CD4-positive, alpha-beta T cell (primary cell): ENCODE results near the gene POLRMT. TPM values are rescaled to one million over a fixed set of nuclear protein-coding genes. Genes with fewer than 3 reads are reported as not detected.

Source experiments
- ATAC-seq: fragments of 200-7000 bp; cut with Tn5 transposase; one replicate; pipeline ENCODE4 v1.10.0; 2022; ENCODE audit warnings: mild to moderate bottlenecking; ENCODE audit not compliant: poor library complexity
- CTCF ChIA-PET: fragments of 350-600 bp; sonication (Branson Sonifier 250); formaldehyde crosslinking; loops from one replicate; lab custom pipeline; 2021; ENCODE audit warnings: antibody characterized with exemption, inconsistent platforms; lab: Charles Lee
- POLR2A ChIA-PET: fragments of 350-600 bp; sonication (Branson Sonifier 250); formaldehyde crosslinking; loops from one replicate; lab custom pipeline; 2021; ENCODE audit warnings: antibody characterized with exemption, inconsistent platforms; lab: Charles Lee
- DNase-seq, 14 experiments: peaks; one replicate each; pipeline ENCODE4 v3.0.0-alpha.2; 2013 to 2020; ENCODE audit warnings: mixed read lengths in 2 of 14
- H3K27ac ChIP-seq, 2 donors: one replicate each; pipeline versions ENCODE4 v1.5.1 to v1.7.0; 2013; ENCODE audit warnings: low read length in 2 of 2, low read depth in 1 of 2, mild to moderate bottlenecking in 1 of 2
- H3K27me3 ChIP-seq, 2 experiments: 1 replicate in 1 of 2; 2 replicates in 1 of 2; pipeline versions ENCODE4 v1.6.1 to v1.7.0; 2013; ENCODE audit warnings: low read length in 2 of 2, control low read depth in 1 of 2, mild to moderate bottlenecking in 1 of 2, moderate library complexity in 1 of 2; ENCODE audit not compliant: insufficient read depth in 2 of 2, control insufficient read depth in 1 of 2
- H3K36me3 ChIP-seq: one replicate; pipeline ENCODE4 v1.6.1; 2013; ENCODE audit warnings: low read length, control low read depth; ENCODE audit not compliant: insufficient read depth
- H3K4me1 ChIP-seq: one replicate; pipeline ENCODE4 v1.6.1; 2013; ENCODE audit warnings: low read length, control low read depth; ENCODE audit not compliant: insufficient read depth
- H3K4me3 ChIP-seq: one replicate; pipeline ENCODE4 v1.5.1; 2013; ENCODE audit warnings: mild to moderate bottlenecking, low read length, moderate library complexity
- H3K9me3 ChIP-seq, 2 experiments: 1 replicate in 1 of 2; 2 replicates in 1 of 2; pipeline versions ENCODE4 v1.6.1 to v1.7.0; 2013; ENCODE audit warnings: low read length in 2 of 2, mild to moderate bottlenecking in 2 of 2, control low read depth in 1 of 2, moderate library complexity in 1 of 2; ENCODE audit not compliant: control insufficient read depth in 1 of 2, insufficient read depth in 1 of 2
- H3K27ac Mint-ChIP-seq: one replicate; pipeline ENCODE4 v1.8.0; 2020; ENCODE audit warnings: mixed read lengths
- H3K27me3 Mint-ChIP-seq: one replicate; pipeline ENCODE4 v1.8.0; 2021; ENCODE audit warnings: mixed read lengths
- H3K36me3 Mint-ChIP-seq: one replicate; pipeline ENCODE4 v1.8.0; 2021; ENCODE audit warnings: low read depth, mixed read lengths
- H3K4me1 Mint-ChIP-seq: one replicate; pipeline ENCODE4 v1.8.0; 2021; ENCODE audit warnings: low read depth, mixed read lengths
- H3K4me3 Mint-ChIP-seq: one replicate; pipeline ENCODE4 v1.8.0; 2020; ENCODE audit warnings: mild to moderate bottlenecking, mixed read lengths
- H3K9me3 Mint-ChIP-seq: one replicate; pipeline ENCODE4 v1.8.0; 2020; ENCODE audit warnings: mixed read lengths
- CTCF ChIP-seq: fragments of 200-600 bp; IDR thresholded peaks from one replicate; pipeline ENCODE4 v1.8.0; 2022; ENCODE audit warnings: antibody characterized with exemption, mild to moderate bottlenecking
- intact Hi-C, 2 experiments: fragments of 100-400 bp; cut with DNase I in 1 of 2; cut with micrococcal nuclease in 1 of 2; formaldehyde crosslinking; loops; one replicate each; pipeline versions ENCODE4 v1.15.1 to v1.9.0; 2023 to 2025; cut with DNase I, micrococcal nuclease
- total RNA-seq, 174 experiments: library from RNA in 2 of 174; stranded (reverse) in 2 of 174; gene quantifications; one replicate each; pipeline ENCODE4 v1.2.3 and lab custom pipeline; 2021 to 2026

POLRMT gene
- total RNA-seq, 2 experiments from 2014 or later: 54.4 to 56.2 TPM

- peaks cover 72% of the 10 kb centered on the region for H3K36me3 ChIP-seq
- Mint-ChIP-seq H3K4me3 (no peak overlapping the region), H3K4me1 (no peaks in the 10 kb centered on the region), H3K36me3 (peaks cover 34% of the 10 kb centered on the region), H3K27ac (no peak overlapping the region), H3K9me3 (no peaks in the 10 kb centered on the region), H3K27me3 (no peaks in the 10 kb centered on the region)
- CTCF ChIA-PET: no interaction called here
- POLR2A ChIA-PET: interaction anchor here (1.3 kb wide), 1 partner anchor 11 kb away, joined by 3 read pairs; no protein-coding TSS in a partner anchor
- no peaks in the 10 kb centered on the region for H3K9me3 ChIP-seq
- no peaks in the 10 kb centered on the region for H3K27me3 ChIP-seq
- H3K4me1 ChIP-seq: peaks cover 21% of the 10 kb centered on the region
- no peak for DNase-seq
- ATAC-seq: no peak
- no peak for TF ChIP-seq CTCF
- intact Hi-C loops: no loop called here
- H3K4me3 ChIP-seq: no peak overlapping the region
- no peak overlapping the region for H3K27ac ChIP-seq
These were observed 15.8 kb upstream of the POLRMT start for GRCh38 chr19:648904-649801.

GRCh38 chr19:648305-648704 lies 15.0 kb upstream of the POLRMT start:
- Mint-ChIP-seq H3K4me1 (no peaks in the 10 kb centered on the region), H3K27ac (no peak overlapping the region), H3K36me3 (peaks cover 33% of the 10 kb centered on the region), H3K4me3 (no peak overlapping the region), H3K9me3 (no peaks in the 10 kb centered on the region), H3K27me3 (no peaks in the 10 kb centered on the region)
- DNase-seq: peak in 1 of 14 experiments; percentile 33
- H3K4me3 ChIP-seq: no peak overlapping the region
- H3K4me1 ChIP-seq: peaks cover 12% of the 10 kb centered on the region
- no peak for ATAC-seq
- no peak for TF ChIP-seq CTCF
- intact Hi-C loops: no loop called here
- CTCF ChIA-PET: no interaction called here
- H3K27ac ChIP-seq: no peak overlapping the region
- peaks cover 64% of the 10 kb centered on the region for H3K36me3 ChIP-seq
- POLR2A ChIA-PET: interaction anchor here (1.2 to 1.3 kb wide), 2 partner anchors 8 to 12 kb away, joined by 3 to 5 read pairs; no protein-coding TSS in a partner anchor
- H3K9me3 ChIP-seq: no peaks in the 10 kb centered on the region
- no peaks in the 10 kb centered on the region for H3K27me3 ChIP-seq

GRCh38 chr19:647566-648284 lies 14.4 kb upstream of the POLRMT start:
- Histone ChIP-seq H3K27me3 (no peaks in the 10 kb centered on the region), H3K4me3 (no peak overlapping the region), H3K9me3 (no peaks in the 10 kb centered on the region), H3K4me1 (peaks cover 7% of the 10 kb centered on the region), H3K27ac (no peak overlapping the region), H3K36me3 (peaks cover 58% of the 10 kb centered on the region)
- no peak overlapping the region for H3K4me3 Mint-ChIP-seq
- intact Hi-C loops: no loop called here
- no peaks in the 10 kb centered on the region for H3K9me3 Mint-ChIP-seq
- H3K27ac Mint-ChIP-seq: no peak overlapping the region
- ChIA-PET CTCF (interaction anchor here (0.9 kb wide), 1 partner anchor 21 kb away, joined by 3 read pairs; no protein-coding TSS in a partner anchor), POLR2A (interaction anchor here (1.2 to 1.3 kb wide), 2 partner anchors 9 to 13 kb away, joined by 3 to 5 read pairs; no protein-coding TSS in a partner anchor)
- H3K36me3 Mint-ChIP-seq: peaks cover 29% of the 10 kb centered on the region
- TF ChIP-seq CTCF: no peak
- no peaks in the 10 kb centered on the region for H3K4me1 Mint-ChIP-seq
- ATAC-seq (no peak), DNase-seq (peak in 1 of 14 experiments; percentile 30)
- H3K27me3 Mint-ChIP-seq: no peaks in the 10 kb centered on the region
